ENCODE data around the gene RPRD1B. TPM values are rescaled to one million over a fixed set of nuclear protein-coding genes. Genes with fewer than 3 reads are reported as not detected.
A peak's percentile ranks its signal among the peaks of the same experiment; 100 is the strongest.

Gene RPRD1B
- total and polyA plus RNA-seq, 2 of the 4 experiments (the other 2 are of a cell fraction): 8.4 to 9.9 TPM

DNA sequence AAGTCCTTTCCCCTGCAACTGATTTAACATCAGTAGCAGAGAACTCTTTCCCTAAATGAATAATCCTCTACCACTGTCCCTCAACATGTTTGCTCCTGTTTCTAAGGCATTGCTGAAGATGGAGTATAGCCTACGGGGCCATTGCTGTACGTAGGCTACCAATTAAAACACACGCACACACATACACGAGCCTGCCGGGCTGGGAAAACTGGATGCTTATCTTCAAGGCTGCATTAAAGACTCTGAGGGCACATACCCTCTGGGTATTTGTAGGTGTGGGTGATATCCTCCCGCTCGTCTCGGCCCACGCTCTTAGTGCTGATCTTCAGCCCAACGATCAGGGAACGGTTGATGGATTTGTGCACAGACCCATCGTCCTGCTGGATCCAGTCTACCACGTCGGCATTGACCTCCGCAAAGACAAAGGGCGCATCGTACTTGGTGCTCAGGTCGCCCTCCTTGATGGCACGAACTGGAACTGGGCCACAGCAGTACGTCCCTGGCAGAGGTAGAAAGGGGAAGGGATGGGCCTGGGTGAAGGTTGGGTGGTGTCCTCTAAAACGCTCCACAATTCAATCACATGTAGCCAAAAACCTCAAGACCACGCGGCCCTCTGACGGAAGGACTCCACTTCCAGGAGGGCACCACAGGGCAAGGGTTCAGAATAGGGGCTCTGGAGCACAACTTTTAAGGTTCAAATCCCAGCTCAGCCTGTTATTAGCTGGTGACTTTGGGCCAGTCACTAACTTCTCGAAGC is 105.8 kb downstream of the RPRD1B start:
- Histone ChIP-seq H4K5ac (ENCODE audit: low read depth, low read length) (no peak overlapping the region), H4K8ac (ENCODE audit: low read depth in 2 of 2, low read length in 2 of 2) (no peak overlapping the region), H2AK9ac (replicated peaks; ENCODE audit: low read depth, low read length, poor library complexity) (no peak overlapping the region), H3K27ac (ENCODE audit: insufficient read depth, low read length) (no peak overlapping the region), H2BK20ac (ENCODE audit: low read depth, low read length) (no peak overlapping the region), H4K91ac (ENCODE audit: insufficient read depth, low read depth, low read length) (peak overlapping the region; percentile 33; the same call in 1 of the 2 replicates), H3K79me1 (ENCODE audit: low read depth in 1 of 2, low read length in 2 of 2) (peaks cover 4 to 31% of the 10 kb centered on the region in 2 experiments; a peak in 3 of 4 replicates), H2BK15ac (ENCODE audit: low read depth, low read length) (no peak overlapping the region), H3K9me3 (ENCODE audit: control insufficient read depth, insufficient read depth, low read length) (no peaks in the 10 kb centered on the region), H3K9me1 (ENCODE audit: insufficient read depth, low read length) (peaks cover 32% of the 10 kb centered on the region), H2AFZ (replicated peaks; ENCODE audit: low read length, poor library complexity) (peak overlapping the region; percentile 19), H2BK120ac (ENCODE audit: low read depth, low read length) (no peak overlapping the region), H3K9ac (ENCODE audit: low read depth, low read length) (no peak overlapping the region), H3K4me1 (ENCODE audit: control insufficient read depth, insufficient read depth, low read length) (peaks cover 16% of the 10 kb centered on the region), H3K14ac (replicated peaks; ENCODE audit: low read depth, low read length) (no peak overlapping the region), H3K27me3 (ENCODE audit: control insufficient read depth, insufficient read depth, low read length) (no peaks in the 10 kb centered on the region), H3K36me3 (ENCODE audit: control insufficient read depth, insufficient read depth, low read length) (peaks cover 68% of the 10 kb centered on the region), H3K56ac (ENCODE audit: extremely low read depth, insufficient read depth, low read length) (no peak overlapping the region), H3K4ac (ENCODE audit: low read depth, low read length) (no peak overlapping the region), H3K4me3 (ENCODE audit: insufficient read depth, low read depth, low read length) (no peak overlapping the region), H3K23ac (ENCODE audit: low read depth, low read length) (no peak overlapping the region), H3K18ac (ENCODE audit: low read depth, low read length) (no peak overlapping the region), H3K4me2 (ENCODE audit: low read depth, low read length) (no peak overlapping the region), H4K20me1 (ENCODE audit: insufficient read depth, low read length) (no peaks in the 10 kb centered on the region), H2AK5ac (ENCODE audit: low read depth, low read length) (peak overlapping the region; percentile 60), H2BK5ac (ENCODE audit: low read depth, low read length, poor library complexity, severe bottlenecking) (no peak overlapping the region)
- intact Hi-C loops (cut with micrococcal nuclease) (no loop called here), in situ Hi-C loops (cut with MboI; ENCODE audit: low sequenced_read_pairs) (no loop called here), dilution Hi-C loops (cut with HindIII; ENCODE audit: low sequenced_read_pairs, unreplicated experiment) (no loop called here)
- ChIA-PET POLR2A (ENCODE audit: unreplicated experiment) (no interaction called here), CTCF (interaction anchor here (1.5 kb wide), 1 partner anchor 18 kb away, joined by 3 read pairs; no protein-coding TSS in a partner anchor)
- no TSS peak for BruUV-seq (replicated peaks)
- ATAC-seq (ENCODE audit: low read depth) (no peak), DNase-seq (no peak)
- TF ChIP-seq FOS (IDR thresholded peaks at IDR 0.05; ENCODE audit: low read depth, low read length) (no peak), BHLHE40 (IDR thresholded peaks at IDR 0.05; ENCODE audit: low read depth, low read length) (no peak), MAFK (IDR thresholded peaks at IDR 0.05; ENCODE audit: low read depth, low read length) (no peak)
- WGBS, 2 experiments (ENCODE audit: extremely low coverage in 2 of 2, insufficient read length in 1 of 2): 93% methylated on average over 6 of the region's 25 CpGs; no CpG with 5 or more reads in 1 of the 2 experiments

Measured in IMR-90 (cell line).